Breast epithelium (tissue), 4 donors: Measurements from ENCODE around the gene TSC22D3. TPM values are rescaled to one million over a fixed set of nuclear protein-coding genes. Genes with fewer than 3 reads are reported as not detected.

ENCODE experiments used
- DNase-seq, 2 donors: peaks; one replicate each; pipeline ENCODE4 v3.0.0-alpha.2; 2019; ENCODE audit warnings: low spot score in 2 of 2
- H3K27ac ChIP-seq, 2 donors: fragments of 200-600 bp; sonication (generic) in 1 of 2; one replicate each; pipeline ENCODE4 v1.5.1; 2016 to 2019; ENCODE audit warnings: mild to moderate bottlenecking in 1 of 2
- H3K27me3 ChIP-seq, 2 donors: fragments of 200-600 bp; sonication (generic) in 1 of 2; one replicate each; pipeline versions ENCODE4 v1.5.1 to v1.6.0; 2017 to 2019; ENCODE audit warnings: control low read depth in 1 of 2, mild to moderate bottlenecking in 1 of 2
- H3K36me3 ChIP-seq: fragments of 200-600 bp; one replicate; pipeline ENCODE4 v1.5.1; 2019
- H3K4me1 ChIP-seq, 2 donors: fragments of 200-600 bp; sonication (generic); one replicate each; pipeline ENCODE4 v1.5.1; 2016 to 2019; ENCODE audit warnings: control low read depth in 1 of 2
- H3K4me3 ChIP-seq, 3 donors: fragments of 200-600 bp; sonication (generic); 1 replicate in 2 of 3; 2 replicates in 1 of 3; pipeline ENCODE4 v1.5.1; 2016 to 2019; ENCODE audit warnings: mild to moderate bottlenecking in 3 of 3, moderate library complexity in 2 of 3
- H3K9me3 ChIP-seq, 2 donors: fragments of 200-600 bp; sonication (generic) in 1 of 2; one replicate each; pipeline ENCODE4 v1.5.1; 2016 to 2019; ENCODE audit warnings: control low read depth in 1 of 2
- POLR2A ChIP-seq: fragments of 450-650 bp; IDR thresholded peaks from one replicate; pipeline ENCODE4 v1.6.1; 2016; ENCODE audit warnings: antibody characterized with exemption, mild to moderate bottlenecking, moderate library complexity
- POLR2AphosphoS5 ChIP-seq, 3 donors: sonication (generic); formaldehyde crosslinking; IDR thresholded peaks; one replicate each; pipeline ENCODE4 v1.6.1; 2017; ENCODE audit warnings: antibody characterized with exemption in 3 of 3
- intact Hi-C: fragments of 100-400 bp; cut with DNase I; formaldehyde crosslinking; loops from one replicate; pipeline ENCODE4 v1.15.1; 2023; ENCODE audit warnings: low total_unique reads
- total RNA-seq, 3 donors: library from RNA; depleted of rRNA; stranded (reverse); fragments of >200 nt; gene quantifications; one replicate each; pipeline ENCODE4 v1.1.0, GENCODE V29; 2016
- TF ChIP-seq, protein P1 (sequence below), 3 donors: fragments of 450-650 bp; IDR thresholded peaks; one replicate each; pipeline ENCODE4 v1.5.1; 2016 to 2017; ENCODE audit warnings: antibody characterized with exemption in 3 of 3, mild to moderate bottlenecking in 3 of 3, moderate library complexity in 3 of 3

TSC22D3 gene
- total RNA-seq, 3 donors from 2014 or later: 606 to 1,046 (median 681) TPM

DNA sequence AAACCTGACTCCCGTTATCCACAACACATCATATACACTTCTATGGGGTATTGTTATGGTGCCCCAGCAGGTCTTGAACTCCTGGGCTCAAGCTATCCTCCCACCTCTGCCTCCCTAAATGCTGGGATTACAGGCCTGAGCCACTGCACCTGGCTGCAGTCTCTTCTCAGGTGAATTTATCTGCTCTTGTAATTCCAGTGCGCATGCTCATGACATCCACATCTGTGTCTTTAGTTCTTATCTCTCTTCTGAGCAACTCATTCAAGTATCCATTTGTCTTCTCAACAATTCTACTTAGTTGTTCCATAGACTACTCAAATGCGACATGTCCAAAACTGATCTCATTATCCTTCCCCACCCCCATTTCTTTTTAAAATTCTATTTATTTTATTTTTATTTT lies 29.6 kb upstream of the TSC22D3 start:
- TF ChIP-seq POLR2AphosphoS5 (IDR thresholded peaks at IDR 0.05) (no peak), POLR2A (no peak)
- TF ChIP-seq, protein P1, sequence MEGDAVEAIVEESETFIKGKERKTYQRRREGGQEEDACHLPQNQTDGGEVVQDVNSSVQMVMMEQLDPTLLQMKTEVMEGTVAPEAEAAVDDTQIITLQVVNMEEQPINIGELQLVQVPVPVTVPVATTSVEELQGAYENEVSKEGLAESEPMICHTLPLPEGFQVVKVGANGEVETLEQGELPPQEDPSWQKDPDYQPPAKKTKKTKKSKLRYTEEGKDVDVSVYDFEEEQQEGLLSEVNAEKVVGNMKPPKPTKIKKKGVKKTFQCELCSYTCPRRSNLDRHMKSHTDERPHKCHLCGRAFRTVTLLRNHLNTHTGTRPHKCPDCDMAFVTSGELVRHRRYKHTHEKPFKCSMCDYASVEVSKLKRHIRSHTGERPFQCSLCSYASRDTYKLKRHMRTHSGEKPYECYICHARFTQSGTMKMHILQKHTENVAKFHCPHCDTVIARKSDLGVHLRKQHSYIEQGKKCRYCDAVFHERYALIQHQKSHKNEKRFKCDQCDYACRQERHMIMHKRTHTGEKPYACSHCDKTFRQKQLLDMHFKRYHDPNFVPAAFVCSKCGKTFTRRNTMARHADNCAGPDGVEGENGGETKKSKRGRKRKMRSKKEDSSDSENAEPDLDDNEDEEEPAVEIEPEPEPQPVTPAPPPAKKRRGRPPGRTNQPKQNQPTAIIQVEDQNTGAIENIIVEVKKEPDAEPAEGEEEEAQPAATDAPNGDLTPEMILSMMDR (IDR thresholded peaks at IDR 0.05): no peak
- Histone ChIP-seq H3K9me3 (peaks cover 0 to 24% of the 10 kb centered on the region in 2 donors), H3K4me3 (no peak overlapping the region), H3K27ac (no peak overlapping the region), H3K27me3 (peaks cover 0 to 21% of the 10 kb centered on the region in 2 donors), H3K36me3 (no peaks in the 10 kb centered on the region), H3K4me1 (no peaks in the 10 kb centered on the region)
- no peak for DNase-seq
- intact Hi-C loops: no loop called here

DNA sequence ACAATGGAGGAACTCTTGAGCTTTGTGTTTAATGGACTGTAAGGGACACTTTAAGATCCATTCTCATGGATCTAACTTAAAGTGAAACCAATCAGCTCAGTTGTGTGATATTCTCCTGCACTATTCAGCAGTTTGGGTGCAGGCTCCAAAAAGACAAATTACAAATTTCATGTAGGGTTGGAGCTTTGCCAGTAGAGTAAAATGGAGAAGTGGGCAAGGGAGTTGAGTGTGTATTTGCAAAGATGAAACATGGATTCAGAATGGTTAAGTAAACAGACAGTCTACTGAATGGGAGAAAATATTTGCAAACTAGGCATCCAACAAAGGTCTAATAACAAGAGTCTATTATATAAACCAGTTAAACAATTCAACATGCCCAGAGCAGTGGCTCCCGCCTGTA lies 28.8 kb upstream of the TSC22D3 start:
- Histone ChIP-seq H3K9me3 (peaks cover 0 to 24% of the 10 kb centered on the region in 2 donors), H3K4me1 (no peaks in the 10 kb centered on the region), H3K27ac (no peak overlapping the region), H3K36me3 (no peaks in the 10 kb centered on the region), H3K4me3 (no peak overlapping the region), H3K27me3 (peaks cover 0 to 13% of the 10 kb centered on the region in 2 donors)
- DNase-seq: no peak
- intact Hi-C loops: no loop called here
- TF ChIP-seq, protein P1 (IDR thresholded peaks at IDR 0.05): no peak
- TF ChIP-seq POLR2A (no peak), POLR2AphosphoS5 (IDR thresholded peaks at IDR 0.05) (no peak)

DNA sequence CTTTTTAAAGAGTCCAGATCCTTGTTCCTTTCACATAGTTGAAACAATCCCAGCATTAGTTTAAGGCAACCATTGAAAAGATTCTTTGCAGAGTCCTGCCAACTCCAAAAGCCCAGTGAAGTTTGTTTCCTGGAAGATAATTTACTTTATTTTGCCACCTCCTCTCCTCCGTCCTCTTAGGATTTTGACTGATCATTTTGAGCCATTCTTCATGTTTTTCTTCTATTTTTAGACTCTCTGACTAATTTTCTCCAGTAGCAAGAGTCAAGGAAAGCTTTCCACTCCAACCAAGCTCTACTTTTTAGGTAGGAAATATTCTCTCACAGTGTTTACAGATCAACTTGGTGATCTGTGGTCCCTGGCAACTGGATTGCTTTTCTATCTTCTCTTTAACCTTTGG lies 12.2 kb upstream of the TSC22D3 start:
- TF ChIP-seq, protein P1 (IDR thresholded peaks at IDR 0.05): no peak
- TF ChIP-seq POLR2A: no peak
- no peak for TF ChIP-seq POLR2AphosphoS5 (IDR thresholded peaks at IDR 0.05)
- intact Hi-C loops: no loop called here
- H3K27ac ChIP-seq: no peak overlapping the region
- DNase-seq: no peak
- H3K4me3 ChIP-seq: no peak overlapping the region
- no peaks in the 10 kb centered on the region for H3K4me1 ChIP-seq
- H3K27me3 ChIP-seq: peaks cover 0 to 14% of the 10 kb centered on the region in 2 donors
- H3K9me3 ChIP-seq: no peaks in the 10 kb centered on the region
- H3K36me3 ChIP-seq: no peaks in the 10 kb centered on the region

DNA sequence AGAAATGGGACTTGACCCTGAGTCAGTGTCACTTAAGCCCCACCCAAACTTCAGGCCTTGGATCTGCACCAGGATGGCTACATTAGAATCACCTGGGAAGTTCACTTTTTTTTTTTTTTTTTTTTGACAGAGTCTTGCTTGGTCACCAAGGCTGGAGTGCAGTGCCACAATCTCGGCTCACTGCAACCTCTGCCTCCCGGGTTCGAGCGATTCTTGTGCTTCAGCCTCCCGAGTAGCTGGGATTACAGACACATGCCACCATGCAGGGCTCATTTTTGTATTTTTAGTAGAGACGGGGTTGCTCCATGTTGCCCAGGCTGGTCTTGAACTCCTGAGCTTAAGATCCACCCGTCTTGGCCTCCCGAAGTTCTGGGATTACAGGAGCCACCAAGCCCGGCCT lies 4.9 kb upstream of the TSC22D3 start:
- Histone ChIP-seq H3K9me3 (no peaks in the 10 kb centered on the region), H3K4me3 (no peak overlapping the region), H3K27ac (no peak overlapping the region), H3K4me1 (no peaks in the 10 kb centered on the region), H3K36me3 (no peaks in the 10 kb centered on the region), H3K27me3 (peaks cover 0 to 20% of the 10 kb centered on the region in 2 donors)
- no peak for TF ChIP-seq POLR2AphosphoS5 (IDR thresholded peaks at IDR 0.05)
- TF ChIP-seq, protein P1 (IDR thresholded peaks at IDR 0.05): no peak
- no peak for TF ChIP-seq POLR2A
- intact Hi-C loops: no loop called here
- no peak for DNase-seq

DNA sequence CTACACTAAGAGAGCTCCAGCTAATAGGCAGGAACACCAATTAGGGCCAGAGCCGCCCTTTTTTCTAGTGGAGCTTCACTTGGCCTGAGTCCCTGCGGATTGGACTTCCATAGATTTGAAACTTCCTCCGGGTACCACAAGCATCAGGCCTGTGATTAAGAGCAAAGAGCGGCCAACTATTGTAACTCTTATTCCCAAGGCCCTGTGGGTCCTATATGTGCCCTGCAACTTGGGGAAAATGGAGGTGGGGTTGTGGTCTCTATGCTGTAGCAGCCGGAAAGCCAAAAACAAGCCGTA lies 1.9 kb upstream of the TSC22D3 start, which contains the start of gene NCBP2L:
Gene NCBP2L (plus strand): TSS at position 198 of the 297 bp plus-strand sequence. CDS start 16,488 bp downstream, outside the sequence.
- H3K4me3 ChIP-seq: peak within 1 kb of the TSS; percentile 55 to 72 (median 59)
- H3K9me3 ChIP-seq: no peaks in the 10 kb centered on the region
- no peaks in the 10 kb centered on the region for H3K36me3 ChIP-seq
- intact Hi-C loops: no loop called here
- peaks cover 3 to 41% of the 10 kb centered on the region in 2 donors for H3K27me3 ChIP-seq
- no peak for DNase-seq
- H3K4me1 ChIP-seq: no peaks in the 10 kb centered on the region
- H3K27ac ChIP-seq: peak within 1 kb of the TSS; percentile 34 to 76
- TF ChIP-seq, protein P1 (IDR thresholded peaks at IDR 0.05): peak in 1 of 3 donors; percentile 2
- no peak for TF ChIP-seq POLR2A
